HG02763 (cell line): ENCODE results near the gene CDHR2.
A peak's percentile ranks its signal among the peaks of the same experiment; 100 is the strongest.
"Not testable (repeated sequence)": the region's sequence is repeated elsewhere in the genome, so short reads cannot be mapped to it uniquely, and the experiment has no call there.

Source experiments
- ATAC-seq: cut with Tn5 transposase; IDR thresholded peaks from one replicate; pipeline ENCODE4 v1.9.1; 2021; ENCODE audit warnings: mild to moderate bottlenecking, moderate library complexity; ENCODE audit not compliant: unreplicated experiment

Gene CDHR2

DNA sequence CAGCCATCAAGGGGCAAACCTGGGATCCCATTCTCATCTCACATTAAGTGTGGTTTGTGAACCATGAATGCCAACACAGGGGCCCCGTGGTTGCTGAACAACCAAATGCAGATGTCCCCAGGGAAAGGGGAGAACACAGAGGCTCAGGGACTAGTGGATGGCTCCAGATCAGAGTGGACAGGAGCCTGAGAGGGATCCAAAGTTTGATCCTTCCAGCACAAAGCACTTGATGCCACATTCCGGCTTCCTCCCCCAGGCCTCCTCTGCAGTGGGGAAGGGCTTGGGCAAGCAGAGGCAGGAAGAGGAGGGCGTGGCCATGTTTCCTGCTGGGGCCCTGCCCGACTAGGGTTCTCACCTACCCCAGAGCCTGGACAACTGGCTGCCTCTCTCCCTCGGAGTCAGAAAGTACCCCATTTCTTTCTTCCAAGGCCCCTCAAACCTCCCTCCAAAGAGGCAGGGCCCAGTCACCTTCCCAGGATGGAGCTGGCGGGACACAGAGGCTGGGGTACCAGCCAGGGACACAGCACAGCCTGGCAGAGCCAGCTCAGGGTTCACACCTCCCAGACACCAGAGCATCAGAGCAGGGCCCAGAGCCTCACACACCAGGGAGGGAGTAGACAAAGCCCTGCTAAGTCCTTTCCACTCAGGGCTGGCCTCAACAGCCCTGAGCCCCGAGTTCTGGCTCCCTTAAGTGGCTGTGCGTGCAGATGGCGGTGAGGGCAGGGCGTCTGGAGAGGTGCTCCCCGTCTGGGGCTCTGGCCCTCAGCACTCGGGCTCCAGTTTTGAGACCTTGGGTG lies 7.6 kb upstream of the CDHR2 start:
- no peak for ATAC-seq

DNA sequence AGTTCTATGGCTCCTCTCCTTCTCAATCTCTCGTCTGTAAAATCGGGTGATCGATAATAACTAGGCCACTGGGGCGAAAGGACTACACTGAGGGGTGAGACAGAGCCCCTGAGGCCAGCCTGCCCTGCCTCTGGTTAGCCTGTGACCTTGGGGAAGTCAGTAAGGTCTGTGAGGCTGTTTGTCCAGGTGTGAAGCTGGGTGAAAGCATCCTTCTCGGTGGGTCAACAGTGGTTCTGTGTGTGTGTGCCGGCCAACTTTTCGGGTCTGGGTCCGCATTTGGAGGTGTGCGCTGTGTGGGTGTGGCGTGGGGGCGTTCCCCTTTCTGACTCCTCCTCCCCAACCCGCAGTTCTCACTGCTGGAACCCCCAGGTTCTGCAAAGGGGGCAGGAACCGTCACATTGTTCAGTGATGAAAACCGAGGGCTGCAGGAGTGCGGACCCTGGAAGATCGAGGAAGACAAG lies 7.0 kb upstream of the CDHR2 start:
- no peak for ATAC-seq

DNA sequence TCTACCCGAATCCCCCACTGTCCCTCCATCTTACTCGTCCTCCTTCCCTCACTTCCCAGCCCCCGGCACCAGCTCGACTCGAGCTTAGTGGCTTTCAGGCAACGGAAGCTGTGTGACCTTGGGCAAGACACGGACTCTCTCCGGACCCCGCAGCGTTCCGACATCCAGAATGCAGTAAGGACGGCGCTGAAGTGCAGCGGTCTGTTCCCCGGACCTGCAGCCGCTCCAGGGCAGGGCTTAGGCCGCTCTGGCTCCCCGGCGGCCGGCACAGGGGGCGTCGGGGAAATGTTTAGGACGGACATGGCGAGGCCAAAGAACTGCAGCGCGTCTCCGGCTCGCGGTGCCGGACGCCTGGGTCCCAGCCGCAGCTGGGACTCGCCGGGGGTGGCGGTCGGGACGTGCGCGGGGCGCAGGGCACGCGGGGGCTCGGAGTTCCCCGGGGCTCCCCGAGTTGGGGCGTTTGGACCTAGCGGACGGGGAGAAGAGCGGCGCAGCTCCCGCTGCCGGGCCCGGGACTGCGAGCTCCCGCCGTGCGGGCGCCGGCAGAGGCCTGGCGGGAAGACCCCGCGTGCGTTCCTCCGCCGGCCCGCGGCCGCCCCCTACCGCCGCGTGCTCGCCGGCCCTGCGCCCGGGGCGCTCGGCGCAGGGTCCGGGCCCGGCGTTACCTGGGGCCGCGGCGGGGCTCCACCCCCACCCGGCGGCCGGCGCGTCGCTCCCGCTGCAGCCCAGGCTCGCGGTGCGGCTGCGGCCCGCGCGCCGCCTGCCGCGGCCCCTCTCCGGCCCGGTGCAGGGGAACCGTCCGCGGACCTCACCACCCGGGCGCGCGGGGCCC lies 6.3 kb upstream of the CDHR2 start:
- peak; percentile 45 for ATAC-seq

DNA sequence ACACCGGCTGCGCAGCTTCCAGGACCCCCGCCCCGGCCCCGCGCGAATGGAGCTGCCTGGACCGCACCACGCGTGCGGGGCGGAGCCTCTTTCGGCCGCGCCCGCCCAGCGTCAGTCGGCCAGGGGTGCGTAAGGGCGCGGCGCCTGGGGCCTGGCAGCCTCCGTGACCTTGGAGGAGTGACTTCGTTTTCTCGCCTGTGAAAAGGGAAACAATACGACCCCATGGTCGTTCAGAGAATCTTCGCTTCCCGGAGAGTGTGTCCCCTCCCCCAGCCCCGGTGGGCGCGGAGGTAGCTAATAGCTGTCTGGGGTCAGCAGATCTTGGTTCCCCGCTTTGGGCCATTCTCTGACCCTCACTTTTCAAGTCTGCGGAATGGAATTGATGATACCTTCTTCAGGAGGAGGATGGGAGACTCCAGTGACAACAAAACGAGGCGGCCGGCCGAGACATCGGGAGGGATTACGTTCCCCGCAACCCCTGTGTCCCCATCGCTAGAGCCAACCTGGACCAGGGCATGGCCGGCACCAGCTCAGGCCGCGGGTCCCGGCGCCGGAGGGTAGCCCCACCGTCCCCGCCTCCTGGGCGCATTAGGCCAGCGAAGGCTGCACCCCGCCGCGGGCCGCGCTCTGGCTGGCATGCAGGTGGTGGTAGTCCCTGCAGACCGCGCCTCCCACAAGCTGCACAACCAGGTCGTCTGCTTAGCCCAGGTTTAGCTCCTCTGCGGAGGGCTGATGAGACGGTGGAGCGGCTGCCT lies 5.5 kb upstream of the CDHR2 start:
- ATAC-seq = peak; percentile 54

DNA sequence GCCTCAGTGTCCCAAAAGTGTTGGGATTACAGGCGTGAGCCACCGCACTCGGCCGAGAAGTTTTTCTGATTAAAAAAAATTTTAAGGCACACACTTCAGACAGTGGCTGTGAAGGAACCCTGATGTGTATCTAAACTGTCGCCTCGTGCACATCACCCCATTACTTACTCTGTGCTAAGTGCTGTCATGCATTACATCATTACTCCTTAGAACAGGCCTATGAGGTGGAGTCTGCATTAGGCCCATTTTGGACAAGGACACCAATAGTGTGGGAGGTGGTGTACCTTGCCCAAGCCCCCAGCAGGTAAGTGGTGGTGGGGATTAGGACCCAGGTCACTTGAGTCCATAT lies 3.8 kb upstream of the CDHR2 start:
- ATAC-seq = no peak

DNA sequence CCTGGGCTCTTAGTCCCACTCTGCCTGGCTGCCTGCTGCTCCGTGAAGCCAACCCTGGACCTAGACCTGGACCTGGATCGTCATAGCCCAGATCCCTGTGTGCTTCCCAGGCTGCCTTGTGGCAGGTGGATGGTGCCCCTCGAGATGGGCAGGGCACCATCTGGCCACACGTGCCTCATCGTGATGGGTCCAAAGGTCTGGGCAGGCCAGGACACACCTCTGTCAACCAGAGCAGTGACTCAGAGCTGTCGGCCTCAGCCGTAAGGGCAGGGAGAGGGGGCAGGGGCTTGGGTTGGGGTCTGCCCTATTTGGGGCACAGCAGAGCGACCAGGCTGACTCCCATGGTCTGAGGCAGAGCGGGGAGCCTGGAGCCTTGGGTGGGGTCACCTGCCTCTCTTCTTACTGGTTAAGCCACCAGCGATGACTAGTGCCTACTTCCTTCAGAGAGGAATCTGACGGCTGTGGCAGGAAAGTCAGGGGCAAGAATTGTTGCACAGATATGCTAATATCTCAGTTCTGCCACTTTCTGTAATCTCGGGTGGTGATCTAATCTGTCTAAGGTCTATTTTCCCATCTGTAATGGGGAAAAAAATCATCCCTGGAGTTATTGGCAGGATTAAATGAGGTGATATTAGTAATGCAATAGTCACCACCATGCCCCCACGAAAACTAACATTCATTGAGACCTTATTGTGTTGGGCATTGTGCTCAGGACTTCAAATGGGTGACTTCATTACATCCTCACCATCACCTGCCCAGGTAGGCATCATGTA lies 3.2 kb upstream of the CDHR2 start:
- no peak for ATAC-seq

DNA sequence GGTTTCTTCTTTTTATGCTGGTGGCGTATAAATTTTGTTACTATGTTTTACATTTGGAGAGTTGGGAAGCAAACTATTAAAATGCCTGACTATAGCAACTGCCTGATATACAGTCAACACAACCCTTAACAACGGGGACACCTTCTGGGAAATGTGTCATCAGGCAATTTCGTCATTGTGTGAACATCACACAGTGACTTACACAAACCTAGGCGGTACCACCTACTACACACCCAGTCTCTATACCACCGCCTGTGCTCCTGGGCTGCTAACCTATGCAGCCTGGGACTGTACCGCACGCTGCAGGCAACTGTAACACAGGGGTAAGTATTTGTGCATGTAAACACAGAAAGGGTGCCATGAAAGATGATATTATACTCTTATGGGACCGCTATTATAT lies 1.3 kb upstream of the CDHR2 start:
- ATAC-seq = no peak

DNA sequence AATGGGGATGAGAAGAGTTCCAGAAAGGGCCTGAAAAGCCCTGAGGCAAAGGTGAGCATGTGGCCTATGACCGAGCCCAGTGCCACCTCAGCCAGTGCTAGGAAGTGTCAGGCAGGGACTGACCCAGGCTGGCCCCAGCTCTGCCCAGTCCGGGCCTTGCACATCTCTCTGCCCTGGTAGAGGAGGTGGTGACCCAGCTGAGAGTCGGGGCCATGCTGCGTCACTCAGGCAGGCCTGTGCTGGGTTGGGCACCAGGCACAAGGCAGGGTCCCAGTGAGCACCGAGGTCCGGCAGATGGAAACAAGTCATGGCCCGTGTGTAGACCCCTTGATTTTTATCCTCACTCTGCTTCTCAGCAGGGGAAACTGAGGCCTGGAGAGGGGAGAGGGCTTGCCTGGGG lies 729 bp downstream of the CDHR2 start:
- ATAC-seq = no peak

DNA sequence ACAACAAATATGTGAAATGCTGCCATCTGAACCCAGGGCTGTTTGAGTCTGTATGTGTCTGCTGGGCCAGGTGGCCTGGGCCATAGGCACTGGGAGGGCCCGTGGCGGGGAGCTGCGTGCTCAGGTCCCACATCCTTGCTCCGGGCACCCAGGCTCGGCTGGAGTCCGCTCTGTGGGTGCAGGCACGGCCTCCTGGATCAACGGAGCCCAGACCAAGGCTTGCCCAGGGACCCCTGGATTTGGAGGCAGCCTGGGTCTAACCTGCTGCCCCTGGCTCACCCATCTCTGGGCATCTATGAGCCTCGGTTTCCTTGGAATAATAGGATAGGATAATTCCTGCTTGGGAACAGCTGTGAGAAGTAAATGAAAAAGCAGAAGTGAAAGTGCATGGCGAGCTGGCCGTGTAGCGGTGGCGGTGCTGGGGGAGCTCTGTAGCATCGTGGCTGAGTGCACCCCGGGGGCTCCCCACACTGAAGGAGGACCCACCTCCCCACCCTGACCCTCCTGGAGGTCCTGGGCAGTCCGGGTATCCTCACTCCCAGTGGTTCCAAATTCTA lies 1.2 kb downstream of the CDHR2 start:
- no peak for ATAC-seq

DNA sequence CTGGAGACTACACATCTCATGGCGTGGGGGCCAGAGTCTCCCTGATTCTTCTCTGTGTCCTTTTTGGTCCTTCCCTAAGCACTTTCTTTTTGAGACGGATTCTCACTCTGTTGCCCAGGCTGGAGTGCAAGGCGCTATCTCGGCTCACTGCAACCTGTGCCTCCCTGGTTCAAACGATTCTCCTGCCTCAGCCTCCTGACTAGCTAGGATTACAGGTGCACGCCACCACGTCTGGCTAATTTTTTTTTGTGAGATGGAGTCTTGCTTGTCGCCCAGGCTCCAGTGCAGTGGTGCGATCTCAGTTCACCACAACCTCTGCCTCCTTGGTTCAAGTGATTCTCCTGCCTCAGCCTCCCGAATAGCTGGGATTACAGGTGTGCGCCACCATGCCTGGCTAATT lies 1.8 kb downstream of the CDHR2 start:
- not testable (repeated sequence) for ATAC-seq

DNA sequence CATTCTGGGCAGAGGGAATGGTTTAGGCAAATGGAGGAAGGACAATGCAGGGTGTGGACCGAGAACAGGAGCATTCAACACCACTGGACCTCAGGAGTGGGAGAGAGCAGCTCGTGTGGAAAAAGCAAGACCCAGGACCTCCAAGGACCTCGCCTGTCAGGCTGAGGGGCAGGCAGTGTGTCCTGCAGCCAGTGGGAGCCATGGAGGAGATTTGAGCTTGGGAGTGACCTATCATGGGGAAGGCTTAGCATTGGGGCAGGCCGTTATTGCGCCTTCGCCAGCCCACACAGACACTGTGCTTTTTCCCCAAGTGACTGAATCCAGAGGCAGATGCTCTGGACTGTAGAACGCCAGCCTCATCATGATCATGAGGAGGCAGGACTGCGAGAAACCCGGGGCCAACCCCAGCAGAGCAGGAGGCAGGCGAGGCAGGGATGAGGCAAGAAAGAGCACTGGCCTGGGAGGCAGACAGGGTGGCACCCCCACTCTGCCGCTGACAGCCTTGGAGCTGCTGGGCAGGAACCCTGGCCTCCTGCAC lies 3.3 kb downstream of the CDHR2 start:
- no peak for ATAC-seq

DNA sequence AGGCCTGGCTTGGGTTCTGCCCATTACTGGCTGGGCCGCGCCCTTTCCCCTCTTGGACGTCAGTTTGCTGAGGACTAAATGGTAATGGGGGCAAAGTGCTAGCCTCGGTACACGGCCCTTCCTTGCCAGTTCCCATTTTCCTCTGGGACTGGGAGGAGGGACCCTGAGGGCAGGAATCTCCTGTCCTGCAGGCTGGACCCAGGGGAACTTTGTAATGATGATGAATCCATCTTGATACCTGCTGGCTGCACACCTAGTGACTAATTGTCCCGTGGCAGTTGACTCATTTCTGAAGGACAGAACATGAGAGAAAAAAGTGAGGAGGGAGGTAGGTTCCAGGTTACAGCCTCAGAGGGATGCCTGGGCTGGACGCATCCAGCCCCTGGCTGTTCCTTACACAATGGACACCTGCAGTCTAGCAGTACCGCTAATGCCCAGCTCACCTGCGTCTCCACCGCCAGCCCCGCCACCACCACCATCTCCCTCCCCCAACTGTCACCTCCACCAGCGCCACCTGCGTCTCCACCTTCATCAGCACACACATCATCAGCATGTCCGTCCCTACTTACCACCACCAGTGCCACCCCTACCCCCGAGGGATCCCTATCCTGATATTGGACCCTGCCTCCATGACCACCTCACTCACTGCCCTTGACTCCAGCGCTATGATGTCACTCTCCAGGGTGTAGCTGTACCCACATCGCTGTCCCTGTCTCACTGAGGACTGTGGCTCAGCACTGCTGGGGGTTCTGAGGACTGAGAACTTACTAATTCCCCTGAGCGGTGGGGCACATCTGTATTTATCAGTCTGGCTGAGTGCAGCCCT lies 4.3 kb downstream of the CDHR2 start:
- ATAC-seq = no peak

DNA sequence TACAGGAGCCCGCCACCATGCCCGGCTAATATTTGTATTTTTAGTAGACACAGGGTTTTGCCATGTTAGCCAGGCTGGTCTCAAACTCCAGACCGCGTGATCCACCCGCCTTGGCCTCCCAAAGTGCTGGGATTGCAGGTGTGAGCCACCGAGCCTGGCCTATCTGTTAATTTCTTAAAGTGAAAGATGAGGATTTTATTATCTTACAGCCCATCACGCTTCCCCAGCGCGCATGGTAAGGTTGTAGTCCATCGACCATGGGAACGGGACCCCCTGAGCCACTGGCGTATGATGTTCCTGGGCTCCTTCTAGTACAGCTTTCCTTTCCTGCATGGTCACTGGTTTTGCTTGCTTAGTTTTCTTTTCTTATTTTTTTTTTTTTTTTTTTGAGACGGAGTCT lies 8.7 kb downstream of the CDHR2 start:
- no peak for ATAC-seq

DNA sequence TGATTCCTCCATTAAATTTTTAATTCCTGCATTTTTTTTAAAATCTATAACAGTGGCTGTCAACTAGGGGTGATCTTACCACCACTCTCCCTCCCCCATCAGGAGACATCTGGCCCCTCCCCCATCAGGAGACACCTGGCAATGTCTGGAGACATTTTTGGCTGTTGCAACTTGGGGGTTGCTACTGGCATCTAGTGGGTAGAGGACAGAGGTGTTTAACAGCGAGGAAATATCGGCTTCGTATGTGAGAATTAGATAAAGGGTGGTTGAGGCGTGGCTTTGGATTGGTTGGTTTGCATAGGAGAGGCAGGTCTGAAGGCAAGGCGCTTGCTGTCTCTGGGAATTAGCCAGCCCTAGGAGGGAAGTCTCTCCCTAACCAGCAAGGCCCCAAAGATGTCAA lies 10.5 kb downstream of the CDHR2 start:
- no peak for ATAC-seq

DNA sequence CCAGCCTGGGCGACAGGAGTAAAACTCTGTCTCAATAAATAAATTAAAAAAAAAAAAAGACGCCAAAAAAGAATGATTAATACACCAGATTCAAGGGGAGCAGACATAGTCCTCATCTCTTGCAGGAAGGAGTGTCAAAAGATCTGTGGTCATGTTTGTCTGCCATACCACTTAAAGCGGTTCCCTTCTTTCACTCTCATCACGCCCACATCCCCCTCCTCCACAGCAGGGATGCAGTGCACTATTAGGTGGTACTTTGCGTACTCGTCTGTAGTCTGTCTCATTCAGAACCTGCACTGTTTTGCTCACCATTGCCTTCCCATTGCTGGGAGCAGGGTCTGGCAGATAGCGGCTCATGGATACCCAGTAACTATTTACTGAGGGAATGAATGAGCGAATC lies 11.2 kb downstream of the CDHR2 start:
- ATAC-seq = no peak

DNA sequence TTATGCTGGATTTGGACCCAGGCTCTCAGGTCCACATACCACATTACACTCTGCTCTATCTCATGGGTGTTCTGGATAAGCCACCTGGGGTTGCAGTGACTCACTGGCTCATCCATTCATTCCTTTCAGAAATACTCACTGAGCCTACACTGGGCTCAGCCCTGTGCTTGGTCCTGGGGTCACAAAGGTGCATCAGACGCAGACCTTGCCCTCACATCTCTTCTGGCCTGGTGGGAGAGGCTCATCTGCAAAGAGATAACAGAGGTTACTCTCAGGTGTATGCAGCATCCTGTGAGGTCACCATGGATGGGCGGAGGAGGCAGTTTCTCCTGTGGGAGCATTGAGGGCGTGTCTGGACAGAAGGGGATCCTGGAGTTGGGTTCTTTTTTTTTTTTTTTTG lies 12.1 kb downstream of the CDHR2 start:
- no peak for ATAC-seq

DNA sequence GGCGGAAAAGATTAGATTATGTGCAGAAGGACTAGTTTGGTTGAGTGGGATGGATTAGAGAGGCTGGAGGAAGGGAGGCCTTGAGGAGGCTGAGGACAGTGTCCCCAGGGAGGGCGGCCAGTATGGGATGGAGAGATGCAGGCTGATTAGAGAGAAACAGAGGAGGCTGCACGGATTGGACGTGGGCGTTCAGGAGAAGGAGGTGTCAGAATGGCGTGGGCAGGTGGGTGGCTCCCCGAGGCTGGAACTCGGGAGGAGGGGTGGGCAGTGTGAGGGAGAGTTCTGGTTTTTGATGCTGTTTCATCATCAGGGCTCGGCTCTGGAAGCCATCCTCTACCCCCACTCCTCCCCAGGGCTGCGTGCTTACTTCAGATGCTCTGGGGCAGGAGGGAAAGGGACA lies 13.0 kb downstream of the CDHR2 start:
- no peak for ATAC-seq

DNA sequence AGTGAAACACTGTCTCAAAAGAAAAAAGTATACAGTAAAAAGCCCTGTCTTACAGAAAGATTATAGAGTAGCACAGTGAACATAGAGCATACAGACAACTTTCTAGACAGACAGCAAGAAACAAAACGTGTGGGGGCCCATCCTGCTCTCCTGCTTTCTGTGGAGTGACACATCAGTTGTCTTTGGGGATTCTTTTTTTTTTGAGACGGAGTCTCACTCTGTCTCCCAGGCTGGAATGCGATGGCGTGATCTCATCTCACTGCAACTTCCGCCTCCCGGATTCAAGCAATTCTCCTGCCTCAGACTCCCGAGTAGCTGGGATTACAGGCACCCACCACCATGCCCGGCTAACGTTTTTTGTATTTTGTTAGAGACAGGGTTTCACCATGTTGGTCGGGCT lies 14.9 kb downstream of the CDHR2 start:
- ATAC-seq = no peak

DNA sequence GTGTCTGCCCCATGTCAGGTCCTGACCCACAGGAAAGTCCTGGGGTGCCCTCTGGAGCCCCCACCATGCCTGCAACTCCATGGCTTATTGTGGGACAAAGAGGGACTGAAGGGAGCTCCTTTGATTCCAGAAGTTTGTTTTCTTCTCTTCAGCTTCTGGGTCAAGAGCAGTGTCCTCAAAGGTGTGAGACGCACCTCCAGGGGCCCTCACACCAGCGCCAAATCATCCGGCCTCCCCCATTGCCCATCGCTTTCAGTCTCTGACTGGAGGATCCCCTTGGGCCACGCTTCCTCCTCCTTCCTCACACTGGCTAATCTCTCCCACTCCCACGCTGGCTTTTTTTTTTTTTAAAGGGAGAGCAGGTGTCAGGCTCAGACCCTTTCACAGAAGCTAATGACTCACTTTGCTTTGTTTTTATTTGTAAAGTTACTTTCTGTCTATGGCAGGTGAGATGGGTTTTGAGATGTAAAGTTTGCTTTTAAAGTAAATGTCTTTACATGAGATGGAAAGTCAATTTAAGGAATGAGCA lies 16.7 kb downstream of the CDHR2 start:
- ATAC-seq = no peak
